K562 (cell line): ENCODE results near the gene TBX1. TPM values are rescaled to one million over a fixed set of nuclear protein-coding genes. Genes with fewer than 3 reads are reported as not detected.

Experiments
- ASH1L ChIP-seq: fragments of 450-650 bp; IDR thresholded peaks from 2 replicates; pipeline ENCODE4 v1.6.1; 2018; ENCODE audit warnings: borderline replicate concordance, mild to moderate bottlenecking, low read depth; ENCODE audit not compliant: partially characterized antibody
- ATF3 ChIP-seq, 2 experiments: fragments of 450-650 bp in 1 of 2; sonication (generic) in 1 of 2; formaldehyde crosslinking in 1 of 2; IDR thresholded peaks in 1 of 2; conservative IDR thresholded peaks in 1 of 2; 2 replicates each; pipeline versions ENCODE4 v1.6.1 to v1.8.1; 2016 to 2023; ENCODE audit warnings: mild to moderate bottlenecking in 2 of 2, moderate library complexity in 2 of 2, inconsistent platforms in 1 of 2, missing genetic modification reagents in 1 of 2
- EP300 ChIP-seq: IDR thresholded peaks from 2 replicates; pipeline ENCODE4 v1.6.1; 2012; ENCODE audit warnings: low read length, improper control_type of control experiment
- KDM4B ChIP-seq, 2 experiments: fragments of 450-650 bp in 1 of 2; sonication (generic) in 1 of 2; IDR thresholded peaks; 2 replicates each; pipeline ENCODE4 v1.6.1; 2016 to 2017; ENCODE audit warnings: borderline replicate concordance in 2 of 2, antibody characterized with exemption in 1 of 2, low read depth in 1 of 2, mild to moderate bottlenecking in 1 of 2
- L3MBTL2 ChIP-seq: fragments of 450-650 bp; IDR thresholded peaks from 2 replicates; pipeline ENCODE4 v1.6.1; 2016; ENCODE audit warnings: mild to moderate bottlenecking, moderate library complexity
- NFRKB ChIP-seq: fragments of 450-650 bp; IDR thresholded peaks from 2 replicates; pipeline ENCODE4 v1.6.1; 2016; ENCODE audit warnings: low read depth
- RFX7 ChIP-seq: fragments of 250-450 bp; sonication (Bioruptor Pico); IDR thresholded peaks from 2 replicates; pipeline ENCODE4 v1.5.1; 2021; ENCODE audit warnings: mild to moderate bottlenecking
- TAF9B ChIP-seq: fragments of 450-650 bp; IDR thresholded peaks from 2 replicates; pipeline ENCODE4 v1.6.1; 2018; ENCODE audit warnings: mild to moderate bottlenecking; ENCODE audit not compliant: partially characterized antibody
- WHSC1 ChIP-seq: IDR thresholded peaks from one replicate; pipeline ENCODE4 v1.6.1; 2012; ENCODE audit warnings: low read length, control low read depth, inconsistent platforms
- ZBTB11 ChIP-seq, 3 experiments: fragments of 200-800 bp in 1 of 3; fragments of 250-450 bp in 1 of 3; fragments of 450-650 bp in 1 of 3; sonication (Bioruptor Pico) in 1 of 3; sonication (Bioruptor generic) in 1 of 3; formaldehyde crosslinking in 1 of 3; IDR thresholded peaks; 2 replicates each; pipeline versions ENCODE4 v1.6.1 to v1.8.0; 2016 to 2022; ENCODE audit warnings: mild to moderate bottlenecking in 2 of 3, missing genetic modification characterization in 2 of 3, missing compliant biosample characterization in 1 of 3, moderate library complexity in 1 of 3
- ZNF3 ChIP-seq: fragments of 250-450 bp; sonication (Bioruptor Pico); IDR thresholded peaks from 2 replicates; pipeline ENCODE4 v1.5.0; 2021; ENCODE audit warnings: mild to moderate bottlenecking, moderate library complexity
- ZNF324 ChIP-seq: fragments of 250-450 bp; sonication (Bioruptor Pico); IDR thresholded peaks from 2 replicates; pipeline ENCODE4 v1.4.0; 2020; ENCODE audit warnings: mild to moderate bottlenecking
- ZNF431 ChIP-seq: sonication (generic); formaldehyde crosslinking; IDR thresholded peaks from 2 replicates; pipeline ENCODE4 v1.8.0; 2022; ENCODE audit warnings: mild to moderate bottlenecking, missing genetic modification reagents
- ZNF785 ChIP-seq: fragments of 250-450 bp; sonication (Bioruptor Pico); IDR thresholded peaks from 2 replicates; pipeline ENCODE4 v1.4.0; 2020; ENCODE audit warnings: mild to moderate bottlenecking
- polyA plus RNA-seq, 8 experiments: library from polyadenylated mRNA; depleted of rRNA in 4 of 8; stranded (reverse) in 5 of 8; unstranded in 3 of 8; fragments of >200 nt; fragmentation: Nextera tagmentation in 2 of 8; fragmentation: Illumina TruSeq in 1 of 8; extraction: Ambion mirVana in 2 of 8; extraction: Trizol in 1 of 8; gene quantifications; 2 replicates each; pipeline versions ENCODE4 v1.2.1 to v1.2.3, GENCODE V29; 2011 to 2014; ENCODE audit warnings: inconsistent platforms in 1 of 8, missing spikeins in 1 of 8
- total RNA-seq, 7 experiments: library from RNA; depleted of rRNA in 6 of 7; stranded (reverse); fragments of >200 nt in 6 of 7; fragmentation: Illumina TruSeq in 2 of 7; extraction: Trizol in 2 of 7; gene quantifications; 2 replicates each; pipeline versions ENCODE4 v1.2.1 to v1.2.3, GENCODE V29; 2011 to 2021; ENCODE audit warnings: low replicate concordance in 1 of 7

TBX1 gene
- total and polyA plus RNA-seq, 9 of the 15 experiments (the other 6 are each of a cell fraction or from before 2014, with no cell fraction given), result 0.07 to 35.0 (median 3.9) TPM

- TF ChIP-seq ATF3 (IDR thresholded peaks at IDR 0.05) (no peak), ATF3 (CRISPR knock-in tag; conservative IDR thresholded peaks at IDR 0.05) (0 out of 2 replicates have a peak, but pooled peaks have one; percentile 41), EP300 (peak; percentile 80), ZNF324 (CRISPR knock-in tag) (no peak), NFRKB (peak; percentile 55; the same call in 1 of the 2 replicates), KDM4B (IDR thresholded peaks at IDR 0.05; ENCODE audit: borderline replicate concordance in 2 of 2, low read depth in 1 of 2) (no peak), WHSC1 (peak; percentile 98), TAF9B (no peak), ZNF785 (CRISPR knock-in tag) (peak; percentile 72; the same call in 1 of the 2 replicates), ZBTB11 (CRISPR knock-in tag; IDR thresholded peaks at IDR 0.05) (0 out of 6 replicates have a peak, but pooled peaks of 1 of the 3 experiments have one; percentile 39), ZNF3 (CRISPR knock-in tag) (no peak), ZNF431 (CRISPR knock-in tag) (no peak), L3MBTL2 (peak; percentile 93), ASH1L (peak; percentile 63), RFX7 (no peak)
Observed at GRCh38 chr22:19815093-19815822, 54.7 kb downstream of the TBX1 start (continued).
